ENCODE measurements around the gene NAP1L4. TPM values are rescaled to one million over a fixed set of nuclear protein-coding genes. Genes with fewer than 3 reads are reported as not detected.

The NAP1L4 gene
- total RNA-seq, 1 experiment from 2014 or later, result 189 TPM

- TF ChIP-seq PRDM15 (CRISPR knock-in tag; IDR thresholded peaks at IDR 0.05), result no peak
These were observed 39.8 kb downstream of the NAP1L4 start (continued) for GRCh38 chr11:2952290-2952689.

GRCh38 chr11:2951231-2952110, 40.7 kb downstream of the NAP1L4 start:
- Mint-ChIP-seq H3K27ac (no peak overlapping the region; the same call in none of the 2 replicates), H3K27me3 (ENCODE audit: low read depth) (no peaks in the 10 kb centered on the region), H3K4me3 (no peak overlapping the region), H3K4me1 (peaks cover 18% of the 10 kb centered on the region), H3K36me3 (peaks cover 85% of the 10 kb centered on the region), H3K9me3 (no peaks in the 10 kb centered on the region)
- ATAC-seq, result no peak
- CTCF ChIA-PET, result no interaction called here
- DNase-seq (ENCODE audit: low spot score), result no peak
- POLR2A ChIA-PET, result no interaction called here
- TF ChIP-seq ATF3 (CRISPR knock-in tag; conservative IDR thresholded peaks at IDR 0.05), result no peak
- TF ChIP-seq ZSCAN18 (CRISPR knock-in tag; IDR thresholded peaks at IDR 0.05), result no peak
- no peak for TF ChIP-seq CREM (CRISPR knock-in tag; IDR thresholded peaks at IDR 0.05)
- TF ChIP-seq ZNF416 (CRISPR knock-in tag; IDR thresholded peaks at IDR 0.05), result no peak
- TF ChIP-seq ZNF425 (CRISPR knock-in tag; conservative IDR thresholded peaks at IDR 0.05), result no peak
- TF ChIP-seq TCF7 (CRISPR knock-in tag; IDR thresholded peaks at IDR 0.05; ENCODE audit: low read depth), result no peak
- no peak for TF ChIP-seq CDX4 (CRISPR knock-in tag; IDR thresholded peaks at IDR 0.05; ENCODE audit: borderline replicate concordance)
- TF ChIP-seq USF2 (CRISPR knock-in tag; IDR thresholded peaks at IDR 0.05), result no peak
- TF ChIP-seq GTF2I (CRISPR knock-in tag; conservative IDR thresholded peaks at IDR 0.05), result no peak
- TF ChIP-seq ZNF281 (CRISPR knock-in tag; IDR thresholded peaks at IDR 0.05), result no peak
- no peak for TF ChIP-seq MAX (CRISPR knock-in tag; IDR thresholded peaks at IDR 0.05)
- TF ChIP-seq E2F4 (CRISPR knock-in tag; IDR thresholded peaks at IDR 0.05; ENCODE audit: borderline replicate concordance, low read depth), result no peak
- no peak for TF ChIP-seq CREB1 (CRISPR knock-in tag; IDR thresholded peaks at IDR 0.05)
- TF ChIP-seq STAT6 (CRISPR knock-in tag; conservative IDR thresholded peaks at IDR 0.05; ENCODE audit: low read depth), result no peak
- TF ChIP-seq TEAD4 (CRISPR knock-in tag; IDR thresholded peaks at IDR 0.05), result no peak

Data from WTC11 (cell line).